Activated T-cell treated with anti-CD3 and anti-CD28 coated beads for 4 hours (primary cell): ENCODE data around the gene COL4A5.
"Not testable (repeated sequence)": the region's sequence is repeated elsewhere in the genome, so short reads cannot be mapped to it uniquely, and the experiment has no call there.

Experiments used
- DNase-seq: peaks from one replicate; pipeline ENCODE4 v3.0.0-alpha.2; 2020

COL4A5 gene

DNA sequence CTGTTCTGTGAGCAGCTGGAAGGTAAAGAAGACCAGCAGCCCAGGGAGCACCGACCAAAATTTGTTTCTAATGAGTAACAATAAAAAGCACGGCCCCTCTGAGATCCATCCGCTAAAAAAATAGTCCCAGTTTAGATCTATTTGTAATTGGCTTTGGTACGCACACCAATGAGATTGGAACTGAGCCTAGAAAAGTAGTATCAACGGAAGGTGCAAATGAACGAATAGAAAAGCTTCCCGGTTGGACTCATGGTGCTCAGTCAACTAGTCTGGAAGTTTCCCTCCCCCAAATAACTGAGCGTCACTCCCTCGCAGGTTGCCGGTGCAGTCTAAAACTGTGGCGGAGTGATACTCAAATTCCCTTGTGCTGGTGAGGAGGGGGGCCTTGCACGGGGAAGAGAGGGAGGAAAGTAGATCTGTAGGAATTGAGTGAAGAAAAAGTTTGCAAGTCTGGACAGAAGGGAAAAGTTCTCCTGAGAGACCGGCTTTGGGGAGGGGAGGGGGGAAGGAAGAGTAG lies at the start of gene COL4A5:
Gene COL4A5, plus strand, starts transcription at position 413 of the 517 bp plus-strand sequence. CDS start 288 bp downstream, outside the sequence.
- no peak for DNase-seq

DNA sequence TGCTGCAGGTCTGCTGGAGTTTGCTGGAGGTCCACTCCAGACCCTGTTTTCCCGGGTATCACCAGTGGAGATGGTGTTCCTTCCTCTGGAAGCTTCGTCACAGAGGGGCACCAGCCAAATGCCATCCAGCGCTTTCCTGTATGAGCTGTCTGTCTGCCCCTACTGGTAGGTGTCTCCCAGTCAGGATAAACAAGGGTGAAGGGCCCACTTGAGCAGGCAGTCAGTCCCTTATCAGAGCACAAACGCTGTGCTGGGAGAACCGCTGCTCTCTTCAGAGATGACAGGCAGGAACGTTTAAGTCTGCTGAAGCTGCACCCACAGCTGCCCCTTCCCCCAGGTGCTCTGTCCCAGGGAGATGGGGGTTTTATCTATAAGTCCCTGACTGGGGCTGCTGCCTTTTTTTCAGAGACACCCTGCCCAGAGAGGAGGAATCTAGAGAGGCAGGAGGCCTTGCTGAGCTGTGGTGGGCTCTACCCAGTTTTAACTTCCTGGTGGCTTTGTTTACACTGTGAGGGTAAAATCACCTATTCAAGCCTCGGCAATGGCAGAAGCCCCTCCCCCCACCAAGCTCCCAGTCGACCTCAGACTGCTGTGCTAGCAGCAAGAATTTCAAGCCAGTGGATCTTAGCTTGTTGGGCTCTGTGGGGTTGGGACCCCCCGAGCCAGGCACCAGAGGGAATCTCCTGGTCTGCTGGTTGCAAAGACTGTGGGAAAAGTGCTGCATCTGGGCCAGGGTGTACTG lies 48.5 kb upstream of the COL4A5 start:
- not testable (repeated sequence) for DNase-seq

DNA sequence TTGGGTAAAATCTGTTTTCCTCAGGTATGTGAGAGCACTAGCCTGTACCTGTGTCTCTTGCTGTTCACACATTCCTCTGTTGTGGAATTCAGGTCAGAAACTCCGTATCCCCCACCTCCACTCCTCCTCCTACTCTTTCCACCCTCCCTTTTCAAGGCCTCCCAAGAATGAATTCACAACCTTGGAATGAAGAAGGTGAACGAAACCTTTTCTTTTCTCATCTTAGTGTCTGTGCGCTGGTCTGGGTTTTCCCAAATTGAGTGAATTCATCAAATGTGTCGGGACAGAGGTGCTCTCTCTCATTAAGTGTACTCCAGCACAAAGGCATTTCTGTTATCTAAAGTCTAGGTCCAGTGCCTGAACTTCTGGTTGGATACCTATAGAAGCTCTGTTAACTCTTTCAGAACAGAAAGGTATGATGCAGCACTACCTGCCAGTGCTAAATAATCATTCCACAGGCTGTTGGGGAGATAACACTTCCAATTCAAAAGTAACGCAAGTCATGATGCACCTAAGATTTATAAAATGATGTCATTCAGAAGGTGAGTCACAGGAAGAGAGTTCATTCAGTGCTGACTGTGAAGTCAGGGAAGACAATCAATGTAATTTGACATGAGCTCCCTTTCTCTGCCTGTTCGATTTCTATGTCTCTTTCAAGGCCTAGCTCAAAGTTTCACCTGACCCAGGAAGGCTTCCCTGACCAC lies 43.3 kb upstream of the COL4A5 start:
- DNase-seq, result no peak

DNA sequence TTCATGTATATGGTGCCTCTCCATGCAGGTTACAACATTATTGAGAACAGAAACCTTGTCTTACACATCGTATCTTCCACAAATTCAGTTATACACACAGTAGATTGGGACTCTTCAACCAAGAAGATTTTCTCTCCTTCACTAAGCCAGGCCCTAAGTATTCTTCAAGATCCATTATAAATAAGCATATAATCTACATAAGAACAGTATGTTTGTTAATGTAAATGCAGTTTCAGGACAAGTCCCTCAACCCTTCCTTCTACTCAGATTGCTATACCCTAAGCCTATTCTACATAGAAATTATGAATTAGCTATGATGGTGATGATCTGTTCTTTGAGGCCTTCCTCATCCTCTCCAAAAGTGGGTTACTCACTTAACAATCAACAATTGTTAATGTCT lies 42.7 kb upstream of the COL4A5 start:
- no peak for DNase-seq

DNA sequence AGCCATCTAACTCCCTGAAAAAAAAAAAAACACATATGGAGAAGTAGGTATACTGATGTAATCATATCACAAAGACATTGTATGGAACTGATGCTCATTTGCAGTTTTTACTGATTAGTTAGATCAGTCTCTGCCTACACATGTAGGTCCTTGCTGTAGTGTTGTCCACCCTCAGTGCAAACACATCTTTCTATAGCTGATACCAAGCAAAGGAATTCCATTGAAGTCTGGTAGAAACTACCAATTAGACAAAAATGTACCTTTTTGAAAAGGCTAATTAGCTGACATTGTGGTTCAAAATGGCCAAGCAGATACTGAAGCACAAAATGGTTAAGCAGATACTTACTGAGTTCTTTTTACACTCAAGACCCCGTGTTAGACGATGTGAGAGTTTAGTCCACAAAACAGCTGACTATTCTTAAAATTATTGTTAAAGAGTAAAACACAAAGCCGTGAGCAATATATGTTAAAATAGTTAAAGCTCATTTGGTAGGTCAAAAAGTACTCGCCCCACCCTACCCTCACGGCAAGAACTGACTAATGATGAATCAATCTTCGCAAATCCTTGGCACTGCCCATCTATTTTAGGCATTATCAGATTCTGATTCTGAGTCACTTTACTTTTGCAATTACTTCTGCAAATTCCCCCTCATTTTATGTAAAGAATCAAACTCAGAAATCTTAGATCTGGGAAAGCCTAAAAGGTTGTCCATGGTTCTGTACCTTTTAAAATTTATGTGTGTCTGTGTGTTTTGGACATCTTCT lies 41.8 kb upstream of the COL4A5 start:
- DNase-seq, result no peak

DNA sequence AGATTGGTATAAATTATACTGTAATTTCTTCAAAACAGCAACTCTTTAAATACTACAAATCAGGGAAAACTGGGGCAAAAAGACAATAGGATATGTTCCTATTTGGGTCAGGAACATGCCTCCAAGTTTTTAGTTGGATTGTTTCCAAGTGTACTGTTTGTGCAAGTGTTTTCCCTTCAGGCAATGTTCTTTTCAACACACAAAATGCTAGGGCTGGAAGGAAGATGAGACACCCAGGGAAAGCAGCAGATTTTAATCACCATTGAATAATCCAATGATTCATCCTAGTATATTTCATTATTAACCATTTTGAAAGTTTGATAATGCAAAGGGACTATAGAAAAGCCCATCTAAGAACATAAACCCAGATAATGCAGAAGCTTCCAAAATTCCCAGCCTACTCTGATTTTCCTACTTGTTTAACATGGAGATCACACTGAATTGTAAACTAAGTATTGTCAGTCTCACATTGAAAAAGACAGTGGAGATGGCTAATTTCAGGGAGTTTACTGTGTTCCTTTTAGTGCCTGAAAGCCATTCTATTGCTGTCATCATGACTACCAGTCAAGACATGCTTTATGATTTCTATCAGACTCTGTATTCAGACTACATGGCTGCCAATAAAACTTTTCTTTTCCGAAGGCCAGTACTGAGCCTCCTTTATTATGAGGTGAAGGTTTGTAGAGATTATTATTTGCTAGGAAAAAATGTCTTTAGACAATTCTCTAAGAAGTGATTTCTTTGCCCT lies 40.0 kb upstream of the COL4A5 start:
- no peak for DNase-seq

DNA sequence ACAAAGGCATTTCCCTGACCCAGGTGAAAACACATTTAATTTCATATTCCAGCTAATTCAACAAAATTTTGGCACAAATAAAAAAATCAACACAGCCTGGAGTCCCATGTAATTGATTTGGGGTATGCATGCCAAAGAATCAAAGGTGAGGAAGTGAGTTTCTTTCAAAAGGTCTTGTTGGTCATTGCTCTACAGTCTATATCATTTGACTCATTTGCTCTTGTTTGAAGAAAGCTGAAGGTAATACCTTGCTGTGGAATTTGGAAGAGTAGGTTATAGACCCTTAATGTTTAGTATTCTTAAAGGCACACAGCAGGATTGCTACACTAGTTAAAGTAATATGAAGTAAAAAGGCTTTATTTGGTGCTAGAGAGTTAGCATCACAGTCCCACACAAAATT lies 26.9 kb upstream of the COL4A5 start:
- DNase-seq, result no peak

DNA sequence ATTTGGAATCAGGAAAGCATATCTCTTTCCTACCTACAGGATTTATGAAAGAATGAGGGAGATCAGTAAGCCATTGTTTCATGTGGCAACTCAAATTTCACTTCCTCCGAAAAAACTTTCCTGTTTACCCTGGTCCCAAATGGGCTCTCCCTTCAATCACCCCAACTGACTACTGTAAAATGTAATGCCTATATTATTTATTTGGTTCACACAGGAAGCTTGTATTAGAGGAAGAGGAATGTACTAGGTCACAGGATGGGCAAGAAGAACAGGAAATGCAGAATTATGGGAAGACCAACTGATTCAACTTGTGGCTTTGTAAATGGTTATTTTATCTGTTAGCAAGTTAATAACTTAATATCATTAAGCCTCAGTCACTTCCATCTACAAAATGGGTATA lies 24.5 kb upstream of the COL4A5 start:
- no peak for DNase-seq

DNA sequence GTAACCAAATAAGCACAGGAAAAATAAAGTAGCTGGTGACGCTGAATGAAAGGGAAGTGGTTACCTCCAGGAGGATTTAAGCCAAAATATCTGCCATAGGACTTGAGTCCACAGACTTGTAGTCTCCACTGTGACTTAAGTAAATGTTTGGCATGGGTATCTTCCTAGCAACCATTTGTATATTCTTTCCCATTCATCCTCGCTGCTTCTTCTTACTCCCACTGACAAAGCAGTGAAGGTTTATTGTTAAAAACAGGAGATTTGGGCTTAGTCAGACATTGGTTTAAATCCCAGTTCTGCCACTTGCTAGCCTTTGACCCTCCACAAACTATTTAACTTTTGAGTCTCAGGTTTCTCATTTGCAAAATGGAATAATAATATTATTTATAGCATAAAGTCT lies 23.7 kb upstream of the COL4A5 start:
- no peak for DNase-seq

DNA sequence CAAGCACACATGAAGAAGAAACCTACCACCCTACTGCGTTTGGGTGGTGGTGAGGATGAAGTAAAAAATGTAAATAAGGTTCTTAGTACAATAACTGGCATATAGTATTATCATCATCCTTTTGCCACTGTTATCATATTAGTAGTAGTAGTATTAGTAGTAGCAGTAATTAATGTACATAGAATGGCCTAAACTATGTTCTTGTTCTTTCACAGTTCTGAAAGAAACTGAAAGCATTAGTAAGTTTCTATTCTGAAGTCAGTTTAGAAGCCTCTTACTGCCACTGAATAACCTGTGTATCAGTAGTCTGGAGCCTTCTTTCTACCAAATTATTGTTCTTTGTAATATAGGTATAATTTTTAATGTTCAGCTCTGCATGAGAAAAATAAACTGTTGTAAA lies 22.4 kb upstream of the COL4A5 start:
- DNase-seq, result no peak

DNA sequence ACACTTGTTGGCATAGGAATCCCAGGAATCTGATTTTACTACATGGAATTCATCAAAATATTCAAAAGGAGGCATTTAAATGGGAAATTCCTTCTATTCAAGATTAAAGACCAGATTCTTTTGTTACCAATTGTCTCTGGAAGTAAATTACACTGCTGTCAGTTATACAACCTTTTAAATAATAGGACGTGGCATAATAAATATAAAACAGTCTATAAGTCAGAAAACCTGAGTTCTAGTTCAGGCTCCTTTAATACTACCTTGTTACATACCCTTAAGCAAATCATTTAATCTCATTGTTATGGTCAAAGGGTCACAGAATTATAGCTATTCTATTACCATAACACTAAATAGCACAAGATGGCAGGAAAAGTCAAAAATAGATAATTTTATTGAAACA lies 20.2 kb upstream of the COL4A5 start:
- no peak for DNase-seq

DNA sequence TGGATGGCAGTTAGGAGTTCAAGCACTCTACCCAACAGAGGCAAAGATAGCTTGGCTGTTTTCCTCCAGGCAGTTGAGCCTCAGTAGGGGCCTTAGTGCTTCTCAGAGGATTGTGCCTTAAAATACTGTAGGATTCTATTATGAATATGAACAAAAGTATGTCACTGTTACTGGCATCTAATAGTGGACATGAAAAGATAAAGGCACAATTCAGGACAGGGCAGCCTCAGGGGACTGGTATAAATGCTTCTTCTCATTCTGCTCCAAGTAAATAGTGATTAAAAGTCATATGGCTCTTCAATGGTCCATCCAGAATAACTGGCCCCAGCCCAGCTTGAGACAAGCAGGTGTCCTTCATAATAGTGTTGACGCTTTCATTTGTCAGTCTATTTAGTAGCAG lies 19.2 kb upstream of the COL4A5 start:
- DNase-seq, result no peak

DNA sequence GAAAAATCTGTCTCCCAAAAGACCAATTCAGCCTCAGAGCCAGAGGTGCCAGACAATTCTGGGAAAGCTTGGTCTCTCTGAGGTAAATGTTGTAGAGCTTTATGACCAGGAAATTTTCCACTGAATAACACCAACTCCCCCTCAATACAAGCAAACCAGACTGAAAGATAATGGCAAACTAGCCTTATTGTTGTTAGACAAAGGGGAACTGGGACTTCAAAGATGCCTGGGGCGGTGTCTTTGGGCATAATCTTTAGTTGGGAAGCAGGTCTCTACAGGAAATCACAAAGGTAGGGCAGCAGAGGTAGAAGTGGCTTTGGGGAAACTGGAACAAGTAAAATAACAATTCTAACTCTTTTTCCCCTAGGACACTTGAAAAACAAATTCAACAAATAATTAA lies 13.4 kb upstream of the COL4A5 start:
- DNase-seq, result no peak

DNA sequence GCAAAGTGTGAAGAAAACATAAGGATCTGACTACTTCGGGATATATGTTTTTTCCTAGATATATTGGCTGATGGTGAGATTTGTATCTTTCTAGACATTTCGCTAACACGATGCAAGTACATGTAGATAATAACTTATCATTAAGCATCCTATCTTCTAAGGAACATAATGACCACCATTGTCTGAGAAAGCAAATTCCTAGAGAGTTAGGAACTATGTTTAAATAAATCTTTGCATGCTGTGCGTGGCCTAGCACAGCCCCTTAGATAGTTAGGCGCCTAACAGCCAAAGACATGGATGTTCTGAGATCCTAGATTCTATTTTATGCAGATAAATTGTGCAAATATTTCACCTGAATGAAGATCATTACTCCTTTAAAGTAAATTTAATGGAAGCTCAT lies 4.4 kb upstream of the COL4A5 start:
- DNase-seq, result no peak

DNA sequence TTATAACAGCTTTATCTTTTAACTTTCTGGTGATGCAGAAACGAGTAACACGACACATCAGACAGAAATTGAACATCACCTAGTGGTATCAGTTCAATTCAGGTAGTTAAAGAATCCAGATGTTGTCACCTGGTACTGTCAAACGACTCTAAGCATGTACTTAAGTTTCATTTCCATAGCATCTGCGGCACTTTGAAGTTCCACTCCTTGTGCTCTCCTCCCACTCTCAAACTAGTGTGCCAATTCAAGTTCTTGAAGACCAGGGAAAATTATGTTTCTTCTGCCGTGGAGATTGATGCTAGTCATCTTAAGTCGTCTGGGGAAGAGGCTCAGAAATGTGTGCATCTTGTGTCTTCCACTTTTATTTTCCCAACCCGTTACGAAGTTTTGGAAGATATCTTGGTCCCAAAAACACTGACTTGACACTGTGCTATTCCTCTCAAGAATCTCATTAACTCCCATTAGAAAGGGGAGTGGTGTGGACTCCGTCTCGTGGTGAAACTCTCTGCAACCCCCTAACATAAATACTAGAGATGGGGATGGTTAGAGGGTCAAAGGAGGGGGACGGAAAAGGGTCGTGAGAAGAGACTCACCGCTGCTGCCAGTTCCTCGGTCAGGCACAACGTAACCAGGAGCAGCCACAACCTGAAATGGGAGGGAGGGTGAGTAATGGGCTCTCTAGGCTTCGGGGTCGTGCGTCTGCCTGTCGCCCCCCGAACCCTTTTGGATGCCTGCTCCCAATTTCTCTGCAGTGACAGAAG lies 2.1 kb upstream of the COL4A5 start:
- no peak for DNase-seq

DNA sequence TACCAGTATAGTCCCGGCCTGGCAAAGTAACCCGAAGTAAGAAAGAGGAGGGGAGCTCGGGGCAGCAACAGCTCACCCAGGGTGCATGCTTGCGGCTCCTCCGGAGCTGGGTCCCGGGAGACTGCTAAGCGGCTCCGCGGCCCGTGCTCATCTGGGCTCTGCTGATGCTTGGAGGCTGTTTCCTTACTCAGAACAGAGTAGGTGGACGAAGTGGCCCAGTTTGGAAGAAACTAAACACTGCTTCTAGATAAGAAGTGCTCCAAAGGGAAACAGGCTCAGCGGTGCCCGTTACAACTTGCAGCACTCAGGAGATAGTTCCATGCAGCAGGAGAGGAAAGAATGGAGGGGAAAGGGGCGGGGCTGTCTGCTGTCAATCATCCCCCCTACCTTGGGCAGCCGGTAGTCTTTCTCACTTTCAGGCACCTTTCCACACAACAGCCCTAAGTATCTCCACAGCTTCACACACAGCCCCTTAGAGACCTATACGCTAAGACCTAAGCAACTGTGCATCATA lies 1.5 kb upstream of the COL4A5 start, which contains the start of gene COL4A6:
Gene COL4A6, minus strand, starts transcription at position 313 of the 514 bp plus-strand sequence. Its CDS starts 226 bp downstream, at position 87.
- no peak for DNase-seq

DNA sequence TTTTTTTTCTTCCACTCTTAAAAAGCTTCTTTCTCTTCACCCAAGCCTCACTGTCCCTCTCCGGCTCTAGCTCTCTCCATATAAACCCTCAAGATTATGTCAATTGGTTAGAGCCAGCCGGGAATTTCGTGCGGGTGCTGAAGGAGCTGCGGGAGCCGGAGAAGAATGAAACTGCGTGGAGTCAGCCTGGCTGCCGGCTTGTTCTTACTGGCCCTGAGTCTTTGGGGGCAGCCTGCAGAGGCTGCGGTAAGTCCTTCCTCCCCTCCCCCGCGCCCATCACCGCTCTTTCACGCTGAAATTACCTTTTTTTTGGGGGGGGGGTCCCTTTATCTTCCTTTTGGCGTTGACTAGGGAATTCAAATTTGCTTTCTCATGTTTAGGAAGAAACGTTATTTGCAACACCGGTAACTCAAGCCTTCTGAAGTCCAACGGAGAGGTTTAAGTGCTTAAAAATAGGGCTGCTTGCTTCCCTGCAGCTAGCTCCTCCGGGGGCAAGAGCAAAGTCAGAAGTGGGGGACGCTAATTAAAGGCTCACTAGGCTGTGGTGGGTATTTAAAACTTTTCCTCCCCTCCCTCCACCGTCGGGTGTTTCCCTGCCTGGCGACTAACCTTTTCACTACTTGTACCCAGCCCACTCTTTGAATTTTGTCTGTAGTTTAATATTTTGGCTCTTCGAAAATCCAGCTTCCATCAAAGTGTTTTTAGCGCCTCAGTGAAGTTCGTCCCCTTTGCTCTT lies 491 bp downstream of the COL4A5 start:
- DNase-seq, result no peak

DNA sequence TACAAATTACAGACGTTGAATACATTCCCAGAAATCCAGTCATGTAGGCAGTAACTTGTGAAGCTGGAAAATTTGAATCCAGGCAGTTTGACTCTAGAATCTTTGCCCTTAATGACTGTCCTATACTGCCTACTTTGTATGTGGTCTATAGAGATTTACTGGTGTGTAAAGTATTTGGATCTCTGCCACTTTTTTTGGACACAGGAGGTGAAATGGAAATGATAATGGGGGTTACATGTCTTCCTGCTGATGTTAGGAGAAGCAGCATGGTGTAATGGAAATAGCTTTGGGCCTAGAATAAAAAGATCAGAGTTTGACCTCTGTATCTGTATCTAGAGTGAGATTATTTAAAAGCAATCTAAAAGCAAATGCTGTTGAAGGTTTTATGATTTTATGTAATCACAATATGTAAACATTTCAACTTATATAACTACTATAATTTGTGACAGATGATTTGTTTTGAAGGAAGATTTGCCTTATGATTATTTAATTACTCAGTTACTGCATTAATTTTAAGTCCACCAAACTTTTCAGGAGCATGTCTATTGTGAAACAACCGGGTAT lies 3.3 kb downstream of the COL4A5 start:
- DNase-seq, result no peak

DNA sequence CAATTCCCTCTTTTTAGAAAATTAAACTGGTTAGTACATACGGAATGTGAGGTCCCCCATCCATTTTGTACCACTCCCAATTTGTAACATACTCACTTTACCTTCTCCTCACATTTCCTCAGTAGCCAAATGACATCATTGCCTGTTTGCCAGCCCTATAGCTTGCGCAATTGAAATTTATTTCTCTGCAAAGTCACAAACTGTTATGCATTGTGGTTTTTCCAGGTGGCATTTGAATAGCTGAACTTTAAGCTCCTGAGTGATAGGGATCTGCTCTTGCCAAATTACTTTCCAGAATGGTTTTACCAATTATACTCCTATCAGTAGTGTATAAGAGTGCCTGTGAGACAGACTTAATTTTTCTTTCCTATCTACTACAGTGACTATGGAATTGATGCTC lies 7.7 kb downstream of the COL4A5 start:
- no peak for DNase-seq

DNA sequence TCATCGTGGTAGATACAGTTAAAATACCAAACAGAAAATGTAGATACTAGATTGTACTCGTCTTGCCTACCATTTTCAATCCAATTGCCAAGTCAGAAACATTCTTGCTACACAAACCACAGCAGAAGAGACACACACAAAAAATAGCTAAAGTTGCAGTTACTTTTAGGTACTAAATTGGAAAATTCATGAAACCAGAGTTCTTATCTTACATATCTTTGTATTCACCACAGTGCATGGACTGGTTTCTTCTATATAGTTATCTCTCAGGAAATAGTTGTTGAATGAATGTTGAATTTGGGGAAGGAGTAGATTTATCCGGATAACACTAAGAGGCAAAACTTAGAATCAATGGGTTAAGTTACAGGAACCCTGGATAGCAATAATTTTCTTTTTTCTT lies 14.2 kb downstream of the COL4A5 start:
- DNase-seq, result no peak
